HG03457 (cell line): ENCODE results near the gene KRTAP4-12.
"Not testable (repeated sequence)": the region's sequence is repeated elsewhere in the genome, so short reads cannot be mapped to it uniquely, and the experiment has no call there.

Source experiments
- ATAC-seq: cut with Tn5 transposase; IDR thresholded peaks from one replicate; pipeline ENCODE4 v1.9.1; 2021; ENCODE audit warnings: moderate number of reproducible peaks; ENCODE audit not compliant: unreplicated experiment

KRTAP4-12 gene

DNA sequence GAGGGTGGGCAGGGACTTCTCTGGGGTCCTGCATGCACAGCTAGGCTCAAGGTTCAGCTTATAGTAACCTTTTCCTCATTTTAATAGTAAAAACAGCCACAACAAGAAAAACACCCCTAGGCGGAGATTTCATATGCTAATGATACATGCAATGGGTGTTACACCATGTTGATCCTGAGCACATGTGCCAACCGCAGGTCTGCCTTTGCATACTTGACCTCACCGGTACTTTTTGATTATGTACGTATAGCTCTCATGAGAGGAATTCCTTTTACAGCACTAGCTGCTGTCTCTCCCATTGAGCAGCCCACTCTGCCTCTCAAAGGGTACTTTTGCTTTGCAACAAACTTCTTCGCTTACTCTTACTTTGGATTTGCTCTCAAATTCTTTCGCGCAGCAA lies 27.9 kb downstream of the KRTAP4-12 start:
- no peak for ATAC-seq

GRCh38 chr17:41088760-41089352 lies 35.1 kb downstream of the KRTAP4-12 start:
- not testable (repeated sequence) for ATAC-seq

DNA sequence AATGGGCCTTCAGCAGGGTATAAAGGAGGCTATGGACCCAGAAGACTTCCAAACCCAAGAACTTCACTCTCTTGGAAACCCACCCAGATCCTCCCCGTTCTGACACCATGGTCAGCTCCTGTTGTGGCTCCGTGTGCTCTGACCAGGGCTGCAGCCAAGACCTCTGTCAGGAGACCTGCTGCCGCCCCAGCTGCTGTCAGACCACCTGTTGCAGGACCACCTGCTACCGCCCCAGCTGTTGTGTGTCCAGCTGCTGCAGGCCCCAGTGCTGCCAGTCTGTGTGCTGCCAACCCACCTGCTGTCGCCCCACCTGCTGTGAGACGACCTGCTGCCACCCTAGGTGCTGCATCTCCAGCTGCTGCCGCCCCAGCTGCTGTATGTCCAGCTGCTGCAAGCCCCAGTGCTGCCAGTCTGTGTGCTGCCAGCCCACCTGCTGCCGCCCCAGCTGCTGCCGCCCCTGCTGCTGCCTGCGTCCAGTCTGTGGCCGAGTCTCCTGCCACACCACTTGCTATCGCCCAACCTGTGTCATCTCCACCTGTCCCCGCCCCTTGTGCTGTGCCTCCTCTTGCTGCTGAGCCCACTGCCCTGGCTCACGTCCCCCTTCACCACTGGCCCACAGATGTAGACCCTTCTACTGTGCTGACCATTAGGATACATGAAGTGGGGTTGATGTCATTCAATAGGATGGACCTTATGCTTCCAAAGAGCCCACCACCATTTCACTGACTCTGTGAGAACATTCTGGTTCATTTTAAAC lies 39.7 kb downstream of the KRTAP4-12 start, which contains the start of gene KRTAP4-7:
Gene KRTAP4-7, plus strand, starts transcription at position 51 of the 757 bp plus-strand sequence. Its CDS starts 57 bp downstream, at position 108.
- ATAC-seq = not testable (repeated sequence)

- ATAC-seq = not testable (repeated sequence)
These were observed 40.6 kb downstream of the KRTAP4-12 start for GRCh38 chr17:41083427-41083826.

GRCh38 chr17:41082626-41083025 lies 41.4 kb downstream of the KRTAP4-12 start:
- ATAC-seq = no peak

DNA sequence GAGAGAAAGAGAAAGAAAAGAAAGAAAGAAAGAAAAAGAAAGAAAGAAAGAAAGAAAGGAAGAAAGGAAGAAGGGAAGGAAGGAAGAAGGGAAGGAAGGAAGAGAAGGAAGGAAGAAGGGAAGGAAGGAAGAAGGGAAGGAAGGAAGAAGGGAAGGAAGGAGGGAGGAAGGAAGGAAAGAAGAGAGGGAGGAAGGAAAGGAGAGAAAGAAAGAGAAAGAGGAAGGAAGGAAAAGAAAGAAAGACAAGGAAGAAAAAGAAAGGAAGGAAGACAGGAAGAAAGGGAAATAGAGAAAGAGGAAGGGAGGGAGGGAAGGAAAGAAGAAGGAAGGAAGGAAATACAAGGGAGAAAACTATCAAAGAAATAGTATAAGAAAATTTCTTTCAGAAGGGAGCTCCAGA lies 47.2 kb downstream of the KRTAP4-12 start:
- ATAC-seq = no peak

GRCh38 chr17:41073676-41074075 lies 50.3 kb downstream of the KRTAP4-12 start:
- no peak for ATAC-seq
